PFSK-1 (cell line): ENCODE results near the gene ISOC2.

Experiments used
- TAF1 ChIP-seq: IDR thresholded peaks from 2 replicates; pipeline ENCODE4 v1.6.1; 2012; ENCODE audit warnings: low read length, control low read depth, borderline replicate concordance; ENCODE audit not compliant: insufficient read depth
- TF ChIP-seq, protein P1 (sequence below), 2 experiments: IDR thresholded peaks; 2 replicates each; pipeline versions ENCODE4 v1.6.1 to v1.8.0; 2011 to 2012; ENCODE audit warnings: low read depth in 2 of 2, low read length in 2 of 2, control low read depth in 1 of 2, inconsistent platforms in 1 of 2, mild to moderate bottlenecking in 1 of 2, moderate library complexity in 1 of 2; ENCODE audit not compliant: insufficient read depth in 1 of 2

DNA sequence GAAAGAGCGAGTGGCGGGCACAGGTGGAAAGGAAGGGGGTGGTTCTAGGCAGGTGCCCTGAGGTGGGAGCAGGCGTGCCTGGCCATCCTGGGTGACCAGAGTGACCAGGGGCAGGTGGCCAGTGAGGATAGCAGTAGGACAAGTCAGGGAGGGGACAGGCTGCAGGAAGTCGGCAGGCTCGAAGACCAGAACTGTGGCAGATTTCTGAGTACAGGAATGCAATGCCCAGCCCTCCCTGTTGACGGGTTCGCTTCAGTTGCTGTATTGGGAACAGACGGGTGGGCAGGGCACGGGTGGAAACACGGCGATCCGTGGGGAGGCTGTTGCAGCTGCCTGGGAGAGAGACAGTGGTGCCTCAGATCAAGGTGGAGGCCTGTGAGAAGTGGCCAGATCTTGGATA, 16.9 kb upstream of the ISOC2 start:
- TF ChIP-seq, protein P1, sequence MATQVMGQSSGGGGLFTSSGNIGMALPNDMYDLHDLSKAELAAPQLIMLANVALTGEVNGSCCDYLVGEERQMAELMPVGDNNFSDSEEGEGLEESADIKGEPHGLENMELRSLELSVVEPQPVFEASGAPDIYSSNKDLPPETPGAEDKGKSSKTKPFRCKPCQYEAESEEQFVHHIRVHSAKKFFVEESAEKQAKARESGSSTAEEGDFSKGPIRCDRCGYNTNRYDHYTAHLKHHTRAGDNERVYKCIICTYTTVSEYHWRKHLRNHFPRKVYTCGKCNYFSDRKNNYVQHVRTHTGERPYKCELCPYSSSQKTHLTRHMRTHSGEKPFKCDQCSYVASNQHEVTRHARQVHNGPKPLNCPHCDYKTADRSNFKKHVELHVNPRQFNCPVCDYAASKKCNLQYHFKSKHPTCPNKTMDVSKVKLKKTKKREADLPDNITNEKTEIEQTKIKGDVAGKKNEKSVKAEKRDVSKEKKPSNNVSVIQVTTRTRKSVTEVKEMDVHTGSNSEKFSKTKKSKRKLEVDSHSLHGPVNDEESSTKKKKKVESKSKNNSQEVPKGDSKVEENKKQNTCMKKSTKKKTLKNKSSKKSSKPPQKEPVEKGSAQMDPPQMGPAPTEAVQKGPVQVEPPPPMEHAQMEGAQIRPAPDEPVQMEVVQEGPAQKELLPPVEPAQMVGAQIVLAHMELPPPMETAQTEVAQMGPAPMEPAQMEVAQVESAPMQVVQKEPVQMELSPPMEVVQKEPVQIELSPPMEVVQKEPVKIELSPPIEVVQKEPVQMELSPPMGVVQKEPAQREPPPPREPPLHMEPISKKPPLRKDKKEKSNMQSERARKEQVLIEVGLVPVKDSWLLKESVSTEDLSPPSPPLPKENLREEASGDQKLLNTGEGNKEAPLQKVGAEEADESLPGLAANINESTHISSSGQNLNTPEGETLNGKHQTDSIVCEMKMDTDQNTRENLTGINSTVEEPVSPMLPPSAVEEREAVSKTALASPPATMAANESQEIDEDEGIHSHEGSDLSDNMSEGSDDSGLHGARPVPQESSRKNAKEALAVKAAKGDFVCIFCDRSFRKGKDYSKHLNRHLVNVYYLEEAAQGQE (IDR thresholded peaks at IDR 0.05; ENCODE audit: insufficient read depth in 1 of 2, low read depth in 2 of 2, low read length in 2 of 2) = no peak
- TF ChIP-seq TAF1 = no peak
